HCT116 (cell line): ENCODE data around the gene MYOM1. TPM values are rescaled to one million over a fixed set of nuclear protein-coding genes. Genes with fewer than 3 reads are reported as not detected.

ENCODE experiments used
- ATAC-seq: fragments of 200-7000 bp; cut with Tn5 transposase; 2 replicates; pipeline ENCODE4 v1.9.1; 2020; ENCODE audit warnings: mild to moderate bottlenecking, moderate library complexity
- BruUV-seq: library from RNA; stranded (reverse); fragments of 400-500 nt; replicated peaks from 2 replicates; lab custom pipeline; 2021; lab: Mats Ljungman, UMichigan
- CTCF ChIA-PET: fragments of 300-600 bp; sonication (Branson Sonifier 250); formaldehyde crosslinking; loops from one replicate; lab custom pipeline; 2021; ENCODE audit warnings: antibody characterized with exemption; lab: Charles Lee
- POLR2A ChIA-PET: fragments of 300-600, 350-600 bp; sonication (Branson Sonifier 250); formaldehyde crosslinking; loops from one replicate; lab custom pipeline; 2021; ENCODE audit warnings: antibody characterized with exemption; lab: Charles Lee
- RAD21 ChIA-PET, 2 experiments: fragments of 300-600 bp; sonication (Branson Sonifier 250); formaldehyde crosslinking; loops; one replicate each; lab custom pipeline; 2023; ENCODE audit warnings: low total read pairs in 2 of 2; ENCODE audit not compliant: uncharacterized antibody in 2 of 2, unreplicated experiment in 2 of 2, low non-redundant PET in 1 of 2; lab: Charles Lee
- DNase-seq: peaks from one replicate; pipeline ENCODE4 v3.0.0-alpha.2; 2010; ENCODE audit warnings: low read depth, low spot score
- H2AFZ ChIP-seq: fragments of 200-600 bp; shearing (Covaris generic), sonication (generic); 2 replicates; pipeline ENCODE4 v1.6.1; 2017; ENCODE audit warnings: low read depth, mixed run types, mixed read lengths, antibody characterized with exemption, low read length; ENCODE audit not compliant: poor library complexity, severe bottlenecking
- H3K27ac ChIP-seq: 2 replicates; pipeline ENCODE4 v1.5.1; 2012; ENCODE audit warnings: low read depth, low read length
- H3K27me3 ChIP-seq: fragments of 200-600 bp; sonication (generic); 2 replicates; pipeline ENCODE4 v1.6.1; 2016; ENCODE audit warnings: mixed run types, low read length, mixed read lengths; ENCODE audit not compliant: insufficient read depth
- H3K36me3 ChIP-seq, 2 experiments: fragments of 200-500 bp in 1 of 2; fragments of 200-600 bp in 1 of 2; sonication (Bioruptor generic) in 1 of 2; sonication (generic) in 1 of 2; 2 replicates each; pipeline versions ENCODE4 v1.5.1 to v1.6.1; 2014 to 2016; ENCODE audit warnings: low read length in 2 of 2, inconsistent platforms in 1 of 2, mixed read lengths in 1 of 2, mixed run types in 1 of 2; ENCODE audit not compliant: insufficient read depth in 2 of 2, control insufficient read depth in 1 of 2
- H3K4me1 ChIP-seq, 2 experiments: fragments of 200-600 bp in 1 of 2; sonication (generic) in 1 of 2; 2 replicates each; pipeline versions ENCODE4 v1.5.1 to v1.6.1; 2012 to 2017; ENCODE audit warnings: low read length in 2 of 2, inconsistent platforms in 1 of 2, mild to moderate bottlenecking in 1 of 2, mixed read lengths in 1 of 2, mixed run types in 1 of 2, moderate library complexity in 1 of 2; ENCODE audit not compliant: insufficient read depth in 2 of 2, control insufficient read depth in 1 of 2
- H3K4me2 ChIP-seq: fragments of 200-600 bp; sonication (generic); 2 replicates; pipeline ENCODE4 v1.6.1; 2017; ENCODE audit warnings: mixed run types, low read length, mixed read lengths
- H3K4me3 ChIP-seq, 2 experiments: fragments of 200-600 bp in 1 of 2; sonication (generic) in 1 of 2; replicated peaks in 1 of 2; 2 replicates each; pipeline ENCODE4 v1.5.1; 2011 to 2016; ENCODE audit warnings: low read length in 2 of 2, control low read depth in 1 of 2, low read depth in 1 of 2, mild to moderate bottlenecking in 1 of 2, mixed read lengths in 1 of 2, mixed run types in 1 of 2
- H3K79me2 ChIP-seq: fragments of 200-600 bp; sonication (generic); 2 replicates; pipeline ENCODE4 v1.6.1; 2017; ENCODE audit warnings: mild to moderate bottlenecking, mixed run types, low read length, moderate library complexity, mixed read lengths; ENCODE audit not compliant: insufficient read depth
- H3K9ac ChIP-seq: fragments of 200-600 bp; sonication (generic); 2 replicates; pipeline ENCODE4 v1.6.1; 2016; ENCODE audit warnings: low read length, mixed read lengths
- H3K9me2 ChIP-seq: fragments of 200-600 bp; sonication (generic), shearing (Covaris generic); 2 replicates; pipeline ENCODE4 v1.6.1; 2017; ENCODE audit warnings: mixed run types, mild to moderate bottlenecking, moderate library complexity; ENCODE audit not compliant: insufficient read depth
- H3K9me3 ChIP-seq, 2 experiments: fragments of 200-500 bp in 1 of 2; fragments of 200-600 bp in 1 of 2; sonication (Bioruptor generic) in 1 of 2; sonication (generic) in 1 of 2; 2 replicates each; pipeline ENCODE4 v1.6.1; 2014 to 2017; ENCODE audit warnings: low read length in 2 of 2, mixed read lengths in 2 of 2, inconsistent platforms in 1 of 2, low read depth in 1 of 2, mild to moderate bottlenecking in 1 of 2, mixed run types in 1 of 2, moderate library complexity in 1 of 2; ENCODE audit not compliant: control insufficient read depth in 1 of 2, insufficient read depth in 1 of 2
- H4K20me1 ChIP-seq: fragments of 200-600 bp; sonication (generic), shearing (Covaris generic); 2 replicates; pipeline ENCODE4 v1.6.1; 2017; ENCODE audit warnings: mixed run types, mild to moderate bottlenecking, moderate library complexity; ENCODE audit not compliant: insufficient read depth
- CBX3 ChIP-seq: IDR thresholded peaks from 2 replicates; pipeline ENCODE4 v1.6.1; 2012; ENCODE audit warnings: low read depth
- CEBPB ChIP-seq: IDR thresholded peaks from 2 replicates; pipeline ENCODE4 v1.6.1; 2012; ENCODE audit warnings: low read depth
- EGR1 ChIP-seq: IDR thresholded peaks from 2 replicates; pipeline ENCODE4 v1.6.1; 2012; ENCODE audit warnings: low read depth
- ELF1 ChIP-seq: IDR thresholded peaks from 2 replicates; pipeline ENCODE4 v1.6.1; 2012; ENCODE audit warnings: low read depth, borderline replicate concordance
- EZH2phosphoT487 ChIP-seq: fragments of 200-600 bp; IDR thresholded peaks from 2 replicates; pipeline ENCODE4 v1.6.1; 2018; ENCODE audit warnings: antibody characterized with exemption, borderline replicate concordance
- FOSL1 ChIP-seq: IDR thresholded peaks from 2 replicates; pipeline ENCODE4 v1.6.1; 2012; ENCODE audit warnings: low read depth
- JUND ChIP-seq: IDR thresholded peaks from 2 replicates; pipeline ENCODE4 v1.6.1; 2012
- POLR2A ChIP-seq: IDR thresholded peaks from 2 replicates; pipeline ENCODE4 v1.7.0; 2011; ENCODE audit warnings: borderline replicate concordance; ENCODE audit not compliant: insufficient read depth, insufficient read length; ENCODE audit errors: extremely low read depth
- POLR2AphosphoS5 ChIP-seq: IDR thresholded peaks from 2 replicates; pipeline ENCODE4 v1.6.1; 2011; ENCODE audit warnings: mild to moderate bottlenecking, low read depth, low read length, moderate library complexity
- SRF ChIP-seq: IDR thresholded peaks from 2 replicates; pipeline ENCODE4 v1.6.1; 2012; ENCODE audit warnings: low read depth
- TCF7L2 ChIP-seq: IDR thresholded peaks from 2 replicates; pipeline ENCODE4 v1.7.0; 2011; ENCODE audit warnings: borderline replicate concordance, inconsistent platforms; ENCODE audit not compliant: insufficient read depth, insufficient read length; ENCODE audit errors: extremely low read depth
- YY1 ChIP-seq: IDR thresholded peaks from 2 replicates; pipeline ENCODE4 v1.6.1; 2011; ENCODE audit warnings: low read length, low read depth, moderate library complexity, mild to moderate bottlenecking; ENCODE audit not compliant: insufficient replicate concordance; ENCODE audit errors: extremely low read depth
- ZFX ChIP-seq: fragments of 450-650 bp; IDR thresholded peaks from 2 replicates; pipeline ENCODE4 v1.6.1; 2017
- ZNF274 ChIP-seq: fragments of 200-500 bp; sonication (Bioruptor generic); IDR thresholded peaks from 2 replicates; pipeline ENCODE4 v1.6.1; 2014; ENCODE audit warnings: mild to moderate bottlenecking, low read depth, low read length, inconsistent platforms
- intact Hi-C: fragments of 100-400 bp; cut with micrococcal nuclease; formaldehyde crosslinking; loops from 2 replicates; pipeline ENCODE4 v1.10.0; 2022
- total RNA-seq: library from RNA; stranded (reverse); gene quantifications from one replicate; pipeline ENCODE4 v1.2.1, GENCODE V29; 2021; ENCODE audit not compliant: unreplicated experiment
- TF ChIP-seq, protein P1 (sequence below), 3 experiments: fragments of 200-600 bp in 1 of 3; sonication (generic) in 1 of 3; IDR thresholded peaks in 2 of 3; conservative IDR thresholded peaks in 1 of 3; 2 replicates each; pipeline ENCODE4 v1.5.1; 2012 to 2017; ENCODE audit warnings: low read depth in 2 of 3, low read length in 2 of 3, antibody characterized with exemption in 1 of 3, borderline replicate concordance in 1 of 3, control low read depth in 1 of 3, mild to moderate bottlenecking in 1 of 3, mixed read lengths in 1 of 3, mixed run types in 1 of 3, moderate library complexity in 1 of 3; ENCODE audit not compliant: insufficient read depth in 1 of 3
- TF ChIP-seq, protein P2 (sequence below): IDR thresholded peaks from 2 replicates; pipeline ENCODE4 v1.6.1; 2012; ENCODE audit warnings: low read depth
- TF ChIP-seq, protein P3 (sequence below): IDR thresholded peaks from 2 replicates; pipeline ENCODE4 v1.6.1; 2012

Gene MYOM1
- total RNA-seq, 1 experiment from 2014 or later: 0.52 TPM

DNA sequence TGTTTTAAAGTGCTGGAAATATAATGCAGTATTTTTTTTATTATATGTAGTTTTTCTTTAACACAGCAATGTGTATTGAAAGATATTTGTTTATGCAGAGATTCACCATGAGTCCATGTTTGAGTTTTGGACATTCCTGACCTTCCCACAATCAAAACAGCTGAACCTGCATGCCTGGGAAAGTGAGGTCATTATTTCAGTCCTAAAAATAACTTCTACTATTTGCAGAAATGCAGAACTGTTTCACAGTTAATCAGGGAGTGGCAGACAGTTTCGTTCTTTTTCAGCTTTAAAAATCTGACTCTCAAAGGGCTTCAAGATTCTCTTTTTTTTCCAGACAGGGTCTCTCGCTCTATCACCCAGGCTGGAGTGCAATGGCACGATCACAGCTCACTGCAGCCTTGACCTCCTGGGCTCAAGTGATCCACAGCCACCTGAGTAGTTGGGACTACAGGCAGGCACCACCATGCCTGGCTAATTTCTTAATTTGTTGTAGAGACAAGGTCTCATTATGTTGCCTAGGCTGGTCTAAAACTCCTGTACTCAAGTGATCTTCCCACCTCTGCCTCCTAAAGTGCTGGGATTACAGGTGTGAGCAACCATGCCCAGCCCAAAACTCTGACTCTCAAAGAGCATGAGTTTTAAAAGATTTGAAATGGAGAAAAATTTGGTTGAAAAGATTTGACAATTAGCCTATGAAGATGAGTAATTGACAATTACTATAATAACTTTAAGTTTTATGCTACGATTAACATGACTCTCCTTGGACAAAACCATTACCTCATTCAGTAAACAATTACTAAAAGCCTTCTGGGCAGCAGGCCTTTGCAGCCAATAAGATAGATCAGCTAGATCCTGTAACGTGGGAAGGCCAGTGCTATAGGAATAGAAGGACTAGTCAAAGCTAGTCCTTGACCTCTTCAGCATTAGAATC, 37.2 kb upstream of the MYOM1 start:
- Histone ChIP-seq H3K79me2 (peaks cover 34% of the 10 kb centered on the region), H3K27ac (no peak overlapping the region), H3K9me3 (no peaks in the 10 kb centered on the region), H3K9me2 (no peaks in the 10 kb centered on the region), H3K4me3 (no peak overlapping the region), H4K20me1 (no peaks in the 10 kb centered on the region), H3K4me2 (no peak overlapping the region), H3K27me3 (no peaks in the 10 kb centered on the region), H2AFZ (no peak overlapping the region), H3K36me3 (peaks cover 42 to 52% of the 10 kb centered on the region in 2 experiments; a peak in 3 of 4 replicates), H3K4me1 (peaks cover 7 to 14% of the 10 kb centered on the region in 2 experiments), H3K9ac (no peak overlapping the region)
- POLR2A ChIA-PET: interaction anchor here (0.7 kb wide), 1 partner anchor 189 kb away, joined by 3 read pairs; no protein-coding TSS in a partner anchor
- DNase-seq: no peak
- intact Hi-C loops: no loop called here
- ATAC-seq: no peak
- BruUV-seq: no TSS peak
- TF ChIP-seq POLR2A: no peak
- no peak for TF ChIP-seq CBX3
- TF ChIP-seq JUND: no peak
- TF ChIP-seq POLR2AphosphoS5: no peak
- no peak for TF ChIP-seq ZNF274
- no peak for TF ChIP-seq CEBPB
- TF ChIP-seq ELF1: no peak
- no peak for TF ChIP-seq FOSL1
- no peak for TF ChIP-seq SRF
- TF ChIP-seq YY1: no peak
- no peak for TF ChIP-seq TCF7L2
- TF ChIP-seq EZH2phosphoT487: no peak
- TF ChIP-seq, protein P1, sequence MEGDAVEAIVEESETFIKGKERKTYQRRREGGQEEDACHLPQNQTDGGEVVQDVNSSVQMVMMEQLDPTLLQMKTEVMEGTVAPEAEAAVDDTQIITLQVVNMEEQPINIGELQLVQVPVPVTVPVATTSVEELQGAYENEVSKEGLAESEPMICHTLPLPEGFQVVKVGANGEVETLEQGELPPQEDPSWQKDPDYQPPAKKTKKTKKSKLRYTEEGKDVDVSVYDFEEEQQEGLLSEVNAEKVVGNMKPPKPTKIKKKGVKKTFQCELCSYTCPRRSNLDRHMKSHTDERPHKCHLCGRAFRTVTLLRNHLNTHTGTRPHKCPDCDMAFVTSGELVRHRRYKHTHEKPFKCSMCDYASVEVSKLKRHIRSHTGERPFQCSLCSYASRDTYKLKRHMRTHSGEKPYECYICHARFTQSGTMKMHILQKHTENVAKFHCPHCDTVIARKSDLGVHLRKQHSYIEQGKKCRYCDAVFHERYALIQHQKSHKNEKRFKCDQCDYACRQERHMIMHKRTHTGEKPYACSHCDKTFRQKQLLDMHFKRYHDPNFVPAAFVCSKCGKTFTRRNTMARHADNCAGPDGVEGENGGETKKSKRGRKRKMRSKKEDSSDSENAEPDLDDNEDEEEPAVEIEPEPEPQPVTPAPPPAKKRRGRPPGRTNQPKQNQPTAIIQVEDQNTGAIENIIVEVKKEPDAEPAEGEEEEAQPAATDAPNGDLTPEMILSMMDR (IDR thresholded peaks at IDR 0.05 in 2 of 3, conservative IDR thresholded peaks at IDR 0.05 in 1 of 3; ENCODE audit: borderline replicate concordance in 1 of 3, insufficient read depth in 1 of 3, low read depth in 2 of 3, low read length in 2 of 3): no peak
- TF ChIP-seq, protein P2, sequence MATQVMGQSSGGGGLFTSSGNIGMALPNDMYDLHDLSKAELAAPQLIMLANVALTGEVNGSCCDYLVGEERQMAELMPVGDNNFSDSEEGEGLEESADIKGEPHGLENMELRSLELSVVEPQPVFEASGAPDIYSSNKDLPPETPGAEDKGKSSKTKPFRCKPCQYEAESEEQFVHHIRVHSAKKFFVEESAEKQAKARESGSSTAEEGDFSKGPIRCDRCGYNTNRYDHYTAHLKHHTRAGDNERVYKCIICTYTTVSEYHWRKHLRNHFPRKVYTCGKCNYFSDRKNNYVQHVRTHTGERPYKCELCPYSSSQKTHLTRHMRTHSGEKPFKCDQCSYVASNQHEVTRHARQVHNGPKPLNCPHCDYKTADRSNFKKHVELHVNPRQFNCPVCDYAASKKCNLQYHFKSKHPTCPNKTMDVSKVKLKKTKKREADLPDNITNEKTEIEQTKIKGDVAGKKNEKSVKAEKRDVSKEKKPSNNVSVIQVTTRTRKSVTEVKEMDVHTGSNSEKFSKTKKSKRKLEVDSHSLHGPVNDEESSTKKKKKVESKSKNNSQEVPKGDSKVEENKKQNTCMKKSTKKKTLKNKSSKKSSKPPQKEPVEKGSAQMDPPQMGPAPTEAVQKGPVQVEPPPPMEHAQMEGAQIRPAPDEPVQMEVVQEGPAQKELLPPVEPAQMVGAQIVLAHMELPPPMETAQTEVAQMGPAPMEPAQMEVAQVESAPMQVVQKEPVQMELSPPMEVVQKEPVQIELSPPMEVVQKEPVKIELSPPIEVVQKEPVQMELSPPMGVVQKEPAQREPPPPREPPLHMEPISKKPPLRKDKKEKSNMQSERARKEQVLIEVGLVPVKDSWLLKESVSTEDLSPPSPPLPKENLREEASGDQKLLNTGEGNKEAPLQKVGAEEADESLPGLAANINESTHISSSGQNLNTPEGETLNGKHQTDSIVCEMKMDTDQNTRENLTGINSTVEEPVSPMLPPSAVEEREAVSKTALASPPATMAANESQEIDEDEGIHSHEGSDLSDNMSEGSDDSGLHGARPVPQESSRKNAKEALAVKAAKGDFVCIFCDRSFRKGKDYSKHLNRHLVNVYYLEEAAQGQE: no peak
- TF ChIP-seq EGR1: no peak
- TF ChIP-seq, protein P3, sequence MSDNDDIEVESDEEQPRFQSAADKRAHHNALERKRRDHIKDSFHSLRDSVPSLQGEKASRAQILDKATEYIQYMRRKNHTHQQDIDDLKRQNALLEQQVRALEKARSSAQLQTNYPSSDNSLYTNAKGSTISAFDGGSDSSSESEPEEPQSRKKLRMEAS: no peak
- TF ChIP-seq ZFX: no peak
- CTCF ChIA-PET: no interaction called here
- RAD21 ChIA-PET: no interaction called here
